Smooth muscle cell (in vitro differentiated cells): ENCODE data around the gene GATB. TPM values are rescaled to one million over a fixed set of nuclear protein-coding genes. Genes with fewer than 3 reads are reported as not detected.
A peak's percentile ranks its signal among the peaks of the same experiment; 100 is the strongest.

Experiments
- DNase-seq: peaks from one replicate; lab custom pipeline; 2025; ENCODE audit not compliant: unreplicated experiment; lab: John Stamatoyannopoulos, UW
- H2AFZ ChIP-seq: fragments of 200-600 bp; sonication (generic); 2 replicates; pipeline ENCODE4 v1.6.0; 2016; ENCODE audit warnings: antibody characterized with exemption, low read depth, mild to moderate bottlenecking
- H3F3A ChIP-seq: fragments of 200-600 bp; sonication (generic); 2 replicates; pipeline ENCODE4 v1.6.0; 2017; ENCODE audit warnings: antibody characterized with exemption, low read depth
- H3K27ac ChIP-seq: fragments of 200-600 bp; sonication (generic); 2 replicates; pipeline ENCODE4 v1.5.1; 2016; ENCODE audit warnings: low read depth, mild to moderate bottlenecking
- H3K27me3 ChIP-seq: fragments of 200-600 bp; sonication (generic); 2 replicates; pipeline ENCODE4 v1.6.1; 2016; ENCODE audit warnings: low read depth, mild to moderate bottlenecking
- H3K36me3 ChIP-seq: fragments of 200-600 bp; sonication (generic); 2 replicates; pipeline ENCODE4 v1.5.1; 2016; ENCODE audit warnings: low read depth
- H3K4me1 ChIP-seq: fragments of 200-600 bp; sonication (generic); 2 replicates; pipeline ENCODE4 v1.5.1; 2016; ENCODE audit warnings: low read depth
- H3K4me2 ChIP-seq: fragments of 200-600 bp; sonication (generic); 2 replicates; pipeline ENCODE4 v1.6.0; 2016; ENCODE audit warnings: mild to moderate bottlenecking
- H3K4me3 ChIP-seq: fragments of 200-600 bp; sonication (generic); 2 replicates; pipeline ENCODE4 v1.5.1; 2016; ENCODE audit warnings: mild to moderate bottlenecking
- H3K79me2 ChIP-seq: fragments of 200-600 bp; sonication (generic); 2 replicates; pipeline ENCODE4 v1.6.0; 2016; ENCODE audit warnings: low read depth, mild to moderate bottlenecking
- H3K9ac ChIP-seq: fragments of 200-600 bp; sonication (generic); 2 replicates; pipeline ENCODE4 v1.6.0; 2016; ENCODE audit warnings: low read depth
- H3K9me3 ChIP-seq: fragments of 200-600 bp; sonication (generic); replicated peaks from 2 replicates; pipeline ENCODE4 v1.5.1; 2016; ENCODE audit warnings: low read depth
- H4K20me1 ChIP-seq: fragments of 200-600 bp; sonication (generic); 2 replicates; pipeline ENCODE4 v1.6.0; 2016; ENCODE audit warnings: low read depth
- WGBS: methylation state at CpG from one replicate; pipeline ENCODE4 v1.1.7; 2016; ENCODE audit warnings: low lambda C conversion rate; 5-methylcytosine and 5-hydroxymethylcytosine counted together
- polyA plus RNA-seq: library from polyadenylated mRNA; unstranded; fragments of >200 nt; fragmentation: Nextera tagmentation; extraction: Ambion mirVana; gene quantifications from 2 replicates; pipeline ENCODE4 v1.2.1, GENCODE V29; 2016
- total RNA-seq: library from RNA; depleted of rRNA; stranded (reverse); fragments of >200 nt; gene quantifications from 2 replicates; pipeline ENCODE4 v1.2.3, GENCODE V29; 2014
- TF ChIP-seq, protein P1 (sequence below): fragments of 200-600 bp; sonication (generic); IDR thresholded peaks from 2 replicates; pipeline ENCODE4 v1.5.1; 2017; ENCODE audit warnings: borderline replicate concordance, mild to moderate bottlenecking, antibody characterized with exemption; ENCODE audit not compliant: insufficient read depth, poor library complexity, severe bottlenecking

GATB gene
- total and polyA plus RNA-seq, 2 experiments from 2014 or later = 15.7 to 17.6 TPM

- H3K27me3 ChIP-seq = no peaks in the 10 kb centered on the region
- H3K4me2 ChIP-seq = no peak overlapping the region
- no peaks in the 10 kb centered on the region for H3F3A ChIP-seq
- no peaks in the 10 kb centered on the region for H3K4me1 ChIP-seq
- no peak overlapping the region for H3K27ac ChIP-seq
- no peaks in the 10 kb centered on the region for H3K36me3 ChIP-seq
- H4K20me1 ChIP-seq = no peaks in the 10 kb centered on the region
- H3K9ac ChIP-seq = no peak overlapping the region
- 100% methylated on average over 2 of the region's 2 CpGs for WGBS
- TF ChIP-seq, protein P1, sequence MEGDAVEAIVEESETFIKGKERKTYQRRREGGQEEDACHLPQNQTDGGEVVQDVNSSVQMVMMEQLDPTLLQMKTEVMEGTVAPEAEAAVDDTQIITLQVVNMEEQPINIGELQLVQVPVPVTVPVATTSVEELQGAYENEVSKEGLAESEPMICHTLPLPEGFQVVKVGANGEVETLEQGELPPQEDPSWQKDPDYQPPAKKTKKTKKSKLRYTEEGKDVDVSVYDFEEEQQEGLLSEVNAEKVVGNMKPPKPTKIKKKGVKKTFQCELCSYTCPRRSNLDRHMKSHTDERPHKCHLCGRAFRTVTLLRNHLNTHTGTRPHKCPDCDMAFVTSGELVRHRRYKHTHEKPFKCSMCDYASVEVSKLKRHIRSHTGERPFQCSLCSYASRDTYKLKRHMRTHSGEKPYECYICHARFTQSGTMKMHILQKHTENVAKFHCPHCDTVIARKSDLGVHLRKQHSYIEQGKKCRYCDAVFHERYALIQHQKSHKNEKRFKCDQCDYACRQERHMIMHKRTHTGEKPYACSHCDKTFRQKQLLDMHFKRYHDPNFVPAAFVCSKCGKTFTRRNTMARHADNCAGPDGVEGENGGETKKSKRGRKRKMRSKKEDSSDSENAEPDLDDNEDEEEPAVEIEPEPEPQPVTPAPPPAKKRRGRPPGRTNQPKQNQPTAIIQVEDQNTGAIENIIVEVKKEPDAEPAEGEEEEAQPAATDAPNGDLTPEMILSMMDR = no peak
- no peak overlapping the region for H3K4me3 ChIP-seq
- no peaks in the 10 kb centered on the region for H3K79me2 ChIP-seq
- H3K9me3 ChIP-seq = no peaks in the 10 kb centered on the region
- no peak for DNase-seq
- H2AFZ ChIP-seq = no peak overlapping the region
Observed at GRCh38 chr4:151725087-151725486, 35.7 kb downstream of the GATB start.

- H3K4me2 ChIP-seq = no peak overlapping the region
- H3K4me3 ChIP-seq = no peak overlapping the region
- no peaks in the 10 kb centered on the region for H3F3A ChIP-seq
- no peaks in the 10 kb centered on the region for H3K79me2 ChIP-seq
- H3K9me3 ChIP-seq = no peaks in the 10 kb centered on the region
- H4K20me1 ChIP-seq = no peaks in the 10 kb centered on the region
- WGBS = 87% methylated on average over 2 of the region's 2 CpGs
- peaks cover 7% of the 10 kb centered on the region for H3K4me1 ChIP-seq
- H3K36me3 ChIP-seq = no peaks in the 10 kb centered on the region
- H3K9ac ChIP-seq = no peak overlapping the region
- no peaks in the 10 kb centered on the region for H3K27me3 ChIP-seq
- DNase-seq = no peak
- no peak overlapping the region for H3K27ac ChIP-seq
- H2AFZ ChIP-seq = no peak overlapping the region
- TF ChIP-seq, protein P1 = no peak
Observed at GRCh38 chr4:151721916-151722315, 38.9 kb downstream of the GATB start.

DNA sequence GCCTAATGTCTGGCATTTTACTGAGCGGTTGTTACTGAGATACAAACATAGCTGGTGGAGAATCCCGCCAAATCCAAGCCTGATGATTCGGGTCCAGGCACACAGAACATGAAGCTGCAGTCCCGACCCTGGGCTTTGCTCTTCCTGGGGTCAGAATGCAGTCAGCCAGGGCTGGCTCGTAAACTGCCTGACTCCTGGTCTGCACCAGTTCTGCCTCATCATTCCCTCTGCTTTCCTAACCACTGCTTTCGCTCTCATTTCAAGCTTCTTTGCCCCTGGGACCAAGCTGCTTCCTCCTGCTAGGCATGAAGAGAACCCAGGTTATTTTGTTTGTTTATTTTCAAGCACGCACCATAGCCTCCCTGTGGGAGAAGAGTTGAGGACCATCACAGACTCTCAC lies 39.3 kb downstream of the GATB start:
- TF ChIP-seq, protein P1 = no peak
- no peaks in the 10 kb centered on the region for H4K20me1 ChIP-seq
- H3K4me3 ChIP-seq = no peak overlapping the region
- H3K4me2 ChIP-seq = no peak overlapping the region
- no peaks in the 10 kb centered on the region for H3F3A ChIP-seq
- H3K36me3 ChIP-seq = no peaks in the 10 kb centered on the region
- DNase-seq = no peak
- no peak overlapping the region for H2AFZ ChIP-seq
- H3K27ac ChIP-seq = no peak overlapping the region
- H3K79me2 ChIP-seq = no peaks in the 10 kb centered on the region
- WGBS = 56% methylated on average over 7 of the region's 7 CpGs
- no peaks in the 10 kb centered on the region for H3K9me3 ChIP-seq
- no peak overlapping the region for H3K9ac ChIP-seq
- H3K4me1 ChIP-seq = peaks cover 7% of the 10 kb centered on the region
- no peaks in the 10 kb centered on the region for H3K27me3 ChIP-seq

DNA sequence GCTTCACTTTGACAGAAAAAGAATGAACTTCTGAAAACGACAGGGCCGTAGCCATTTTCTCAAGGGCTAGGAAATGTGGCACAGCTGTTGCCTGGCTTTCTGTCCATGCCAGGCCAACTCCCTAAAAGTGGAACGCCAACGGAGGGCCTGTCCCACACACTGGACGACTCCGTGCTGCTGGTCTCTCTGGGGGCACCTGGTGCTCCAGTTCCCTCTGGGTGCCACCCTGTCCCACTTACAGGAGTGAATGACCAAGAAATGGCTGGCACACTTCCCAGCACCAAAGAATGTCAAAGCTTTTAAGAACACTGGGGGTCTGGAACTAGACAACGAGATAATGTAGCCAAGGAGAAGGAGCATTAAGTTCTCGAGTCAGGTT lies 40.9 kb downstream of the GATB start:
- DNase-seq = no peak
- no peaks in the 10 kb centered on the region for H3K27me3 ChIP-seq
- no peaks in the 10 kb centered on the region for H3K79me2 ChIP-seq
- H3K36me3 ChIP-seq = no peaks in the 10 kb centered on the region
- H3F3A ChIP-seq = no peaks in the 10 kb centered on the region
- no peak overlapping the region for H3K4me3 ChIP-seq
- WGBS = 96% methylated on average over 8 of the region's 8 CpGs
- H3K4me1 ChIP-seq = peaks cover 7% of the 10 kb centered on the region
- peak overlapping the region; percentile 68 for H3K27ac ChIP-seq
- H3K9me3 ChIP-seq = no peaks in the 10 kb centered on the region
- H4K20me1 ChIP-seq = no peaks in the 10 kb centered on the region
- H3K4me2 ChIP-seq = no peak overlapping the region
- TF ChIP-seq, protein P1 = no peak
- H3K9ac ChIP-seq = no peak overlapping the region
- H2AFZ ChIP-seq = no peak overlapping the region
